SU-DHL-6 (cell line): ENCODE results near the gene UPK3B.
A peak's percentile ranks its signal among the peaks of the same experiment; 100 is the strongest.
"Not testable (repeated sequence)": the region's sequence is repeated elsewhere in the genome, so short reads cannot be mapped to it uniquely, and the experiment has no call there.

Source experiments
- H2AFZ ChIP-seq: fragments of 200-600 bp; sonication (generic); 2 replicates; pipeline ENCODE4 v1.6.1; 2014; ENCODE audit warnings: low read depth, mild to moderate bottlenecking, moderate library complexity, mixed read lengths, antibody characterized with exemption, low read length; ENCODE audit not compliant: severe bottlenecking
- H3F3A ChIP-seq: fragments of 200-600 bp; shearing (Covaris generic); 2 replicates; pipeline ENCODE4 v1.6.0; 2016; ENCODE audit warnings: antibody characterized with exemption, mild to moderate bottlenecking; ENCODE audit not compliant: insufficient read depth
- H3K27ac ChIP-seq: fragments of 200-600 bp; sonication (generic); 2 replicates; pipeline ENCODE4 v1.5.1; 2016; ENCODE audit warnings: low read depth, mild to moderate bottlenecking, low read length, moderate library complexity, mixed read lengths
- H3K27me3 ChIP-seq: fragments of 200-600 bp; sonication (generic), shearing (Covaris generic); 2 replicates; pipeline ENCODE4 v1.6.0; 2014; ENCODE audit warnings: mild to moderate bottlenecking, low read length
- H3K36me3 ChIP-seq: fragments of 200-600 bp; sonication (generic); 2 replicates; pipeline ENCODE4 v1.6.1; 2014; ENCODE audit warnings: mild to moderate bottlenecking, low read length, mixed read lengths
- H3K4me2 ChIP-seq: fragments of 300-600, 200-600 bp; shearing (Covaris generic), sonication (generic); 2 replicates; pipeline ENCODE4 v1.6.0; 2014; ENCODE audit warnings: low read length, low read depth, mild to moderate bottlenecking; ENCODE audit not compliant: poor library complexity, severe bottlenecking
- H3K4me3 ChIP-seq: fragments of 200-600 bp; sonication (generic); 2 replicates; pipeline ENCODE4 v1.5.1; 2014; ENCODE audit warnings: antibody characterized with exemption, low read length, mild to moderate bottlenecking, mixed read lengths; ENCODE audit not compliant: insufficient read depth, poor library complexity, severe bottlenecking
- H3K79me2 ChIP-seq: fragments of 200-600 bp; sonication (generic); 2 replicates; pipeline ENCODE4 v1.6.1; 2014; ENCODE audit warnings: mild to moderate bottlenecking, low read length, moderate library complexity; ENCODE audit not compliant: insufficient read depth
- H3K9ac ChIP-seq: fragments of 200-600 bp; sonication (generic); 2 replicates; pipeline ENCODE4 v1.7.0; 2014; ENCODE audit warnings: mild to moderate bottlenecking, low read length
- H3K9me2 ChIP-seq: fragments of 200-600 bp; sonication (generic); replicated peaks from 2 replicates; pipeline ENCODE4 v1.6.1; 2014; ENCODE audit warnings: low read length; ENCODE audit not compliant: insufficient read depth
- H3K9me3 ChIP-seq: fragments of 200-600 bp; sonication (generic); 2 replicates; pipeline ENCODE4 v1.6.1; 2014; ENCODE audit warnings: low read length, mixed read lengths; ENCODE audit not compliant: insufficient read depth
- H4K20me1 ChIP-seq: fragments of 200-600 bp; sonication (generic); 2 replicates; pipeline ENCODE4 v1.6.1; 2014; ENCODE audit warnings: low read depth, mild to moderate bottlenecking, antibody characterized with exemption, low read length, moderate library complexity, mixed read lengths
- CTCF ChIP-seq: fragments of 200-600 bp; sonication (generic); IDR thresholded peaks from one replicate; pipeline ENCODE4 v1.5.1; 2017; ENCODE audit warnings: antibody characterized with exemption, mild to moderate bottlenecking, low read length, moderate library complexity; ENCODE audit not compliant: insufficient read depth, poor library complexity, severe bottlenecking
- EZH2phosphoT487 ChIP-seq: fragments of 200-600 bp; sonication (generic), shearing (Covaris generic); conservative IDR thresholded peaks from 2 replicates; pipeline ENCODE4 v1.6.1; 2018; ENCODE audit warnings: mild to moderate bottlenecking, antibody characterized with exemption, low read length, moderate library complexity, mixed read lengths

UPK3B gene

GRCh38 chr7:76513817-76514799, 3.8 kb downstream of the UPK3B start:
- Histone ChIP-seq H3K9me3 (no peaks in the 10 kb centered on the region), H3K4me3 (no peak overlapping the region), H3K9me2 (no peaks in the 10 kb centered on the region), H3K4me2 (no peak overlapping the region), H3K27me3 (no peaks in the 10 kb centered on the region), H4K20me1 (no peaks in the 10 kb centered on the region), H3K9ac (no peak overlapping the region), H3K36me3 (no peaks in the 10 kb centered on the region), H3K27ac (no peak overlapping the region), H3F3A (no peaks in the 10 kb centered on the region), H3K79me2 (no peaks in the 10 kb centered on the region), H2AFZ (no peak overlapping the region)
- TF ChIP-seq EZH2phosphoT487 (no peak), CTCF (no peak)

DNA sequence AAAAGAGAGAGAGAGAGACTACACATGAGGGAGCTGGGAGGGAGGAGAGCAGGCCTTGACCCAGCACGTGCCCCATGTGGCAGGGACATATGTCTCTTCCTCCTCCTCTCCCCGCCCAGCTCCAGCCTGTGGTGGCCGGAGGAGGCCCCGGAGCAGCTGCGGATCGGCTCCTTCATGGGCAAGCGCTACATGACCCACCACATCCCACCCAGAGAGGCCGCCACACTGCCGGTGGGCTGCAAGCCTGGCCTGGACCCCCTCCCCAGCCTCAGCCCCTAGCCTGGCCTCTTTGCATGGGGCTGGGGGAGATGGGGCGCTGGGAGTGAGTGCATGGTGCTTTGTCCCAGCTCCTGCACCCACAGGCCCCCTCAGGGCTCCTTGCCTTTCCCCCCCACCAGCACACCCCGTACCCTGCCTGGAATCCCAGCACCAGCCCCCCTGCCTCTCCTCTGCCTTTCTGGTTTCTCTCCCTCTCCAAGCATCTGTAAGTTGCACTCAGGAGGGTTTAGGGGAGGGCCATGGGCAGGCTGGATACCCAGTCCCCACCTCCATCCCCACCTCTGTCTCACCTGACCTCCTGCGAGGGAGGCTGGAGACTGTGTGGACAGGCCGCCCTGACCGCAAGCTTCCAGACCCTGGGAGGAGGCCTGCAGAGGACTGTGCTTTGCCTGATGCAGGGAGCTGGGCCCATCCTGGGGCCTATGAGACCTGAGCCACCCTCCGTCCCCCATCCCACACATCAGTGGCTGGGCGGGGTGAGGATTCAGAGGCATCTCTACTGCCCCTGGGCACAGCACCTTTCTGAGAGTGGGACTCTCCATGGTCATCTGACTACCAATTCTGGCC, 4.8 kb downstream of the UPK3B start:
- H3K27me3 ChIP-seq, result no peaks in the 10 kb centered on the region
- H3K9me2 ChIP-seq, result no peaks in the 10 kb centered on the region
- no peaks in the 10 kb centered on the region for H3K9me3 ChIP-seq
- H3K9ac ChIP-seq, result no peak overlapping the region
- no peaks in the 10 kb centered on the region for H3K79me2 ChIP-seq
- no peaks in the 10 kb centered on the region for H3K36me3 ChIP-seq
- no peak overlapping the region for H2AFZ ChIP-seq
- no peaks in the 10 kb centered on the region for H3F3A ChIP-seq
- H3K4me3 ChIP-seq, result no peak overlapping the region
- H3K4me2 ChIP-seq, result no peak overlapping the region
- no peaks in the 10 kb centered on the region for H4K20me1 ChIP-seq
- H3K27ac ChIP-seq, result no peak overlapping the region
- no peak for TF ChIP-seq EZH2phosphoT487
- no peak for TF ChIP-seq CTCF

DNA sequence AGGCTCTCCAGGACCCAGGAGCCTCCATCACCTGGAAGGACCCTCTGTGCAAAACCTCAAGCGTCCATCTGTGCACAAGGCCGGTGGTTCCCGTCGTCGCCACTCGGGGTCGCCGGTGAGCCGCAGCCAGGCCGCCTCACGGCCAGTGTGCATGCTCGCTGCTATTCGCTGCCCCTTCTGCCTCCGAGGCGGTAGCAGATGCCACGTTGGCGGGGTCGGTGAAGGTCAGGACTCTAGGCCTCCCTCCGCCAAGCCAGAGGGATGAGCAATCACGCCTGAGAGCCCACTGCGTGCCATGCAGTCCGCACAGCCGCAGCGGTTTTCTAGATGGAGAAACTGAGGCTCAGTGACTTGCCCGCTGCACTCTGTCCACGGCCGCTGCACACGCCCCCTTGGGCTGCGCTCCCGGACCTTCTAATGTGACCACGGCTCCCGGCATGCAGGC, 5.7 kb downstream of the UPK3B start:
- H3F3A ChIP-seq, result no peaks in the 10 kb centered on the region
- H4K20me1 ChIP-seq, result no peaks in the 10 kb centered on the region
- TF ChIP-seq EZH2phosphoT487, result no peak
- peak; percentile 34 for TF ChIP-seq CTCF
- H3K9ac ChIP-seq, result no peak overlapping the region
- no peaks in the 10 kb centered on the region for H3K27me3 ChIP-seq
- no peak overlapping the region for H3K4me2 ChIP-seq
- H2AFZ ChIP-seq, result no peak overlapping the region
- H3K4me3 ChIP-seq, result no peak overlapping the region
- H3K36me3 ChIP-seq, result no peaks in the 10 kb centered on the region
- H3K9me3 ChIP-seq, result no peaks in the 10 kb centered on the region
- no peaks in the 10 kb centered on the region for H3K9me2 ChIP-seq
- H3K79me2 ChIP-seq, result no peaks in the 10 kb centered on the region
- H3K27ac ChIP-seq, result no peak overlapping the region

DNA sequence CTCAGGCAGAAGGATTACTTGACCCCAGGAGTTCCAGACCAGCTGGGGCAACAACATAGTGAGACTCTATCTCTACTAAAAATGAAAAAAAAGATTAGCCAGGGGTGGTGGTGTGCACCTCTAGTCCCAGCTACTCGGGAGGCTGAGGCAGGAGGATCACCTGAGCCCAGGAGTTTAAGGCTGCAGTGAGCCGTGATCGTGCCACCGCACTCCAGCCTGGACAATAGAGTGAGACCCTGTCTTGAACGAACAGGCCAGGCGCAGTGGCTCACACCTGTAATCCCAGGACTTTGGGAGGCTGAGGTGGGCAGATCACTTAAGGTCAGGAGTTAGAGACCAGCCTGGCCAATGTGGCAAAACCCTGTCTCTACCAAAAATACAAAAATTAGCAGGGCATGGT, 6.6 kb downstream of the UPK3B start:
- H3K4me2 ChIP-seq, H3K9ac ChIP-seq, H3K4me3 ChIP-seq, H3K36me3 ChIP-seq, H3K27me3 ChIP-seq, H3K79me2 ChIP-seq, H2AFZ ChIP-seq, H3K27ac ChIP-seq, H3F3A ChIP-seq, H3K9me3 ChIP-seq, H3K9me2 ChIP-seq, H4K20me1 ChIP-seq: not testable (repeated sequence)

GRCh38 chr7:76526183-76526582, 15.8 kb downstream of the UPK3B start:
- not testable (repeated sequence) for H3K4me3 ChIP-seq, H4K20me1 ChIP-seq, H3K9me3 ChIP-seq, H3K36me3 ChIP-seq, H3F3A ChIP-seq, H3K4me2 ChIP-seq, H3K27me3 ChIP-seq, H3K9me2 ChIP-seq, H3K27ac ChIP-seq, H2AFZ ChIP-seq, H3K79me2 ChIP-seq, H3K9ac ChIP-seq
